ENCODE data around the gene E2F2. TPM values are rescaled to one million over a fixed set of nuclear protein-coding genes. Genes with fewer than 3 reads are reported as not detected.

E2F2 gene
- total and polyA plus RNA-seq, 2 experiments from 2014 or later: 0.78 to 3.4 TPM

GRCh38 chr1:23545851-23546250 is 14.8 kb upstream of the E2F2 start:
- peak overlapping the region; percentile 54; the same call in 1 of the 2 replicates for H2AFZ ChIP-seq
- peaks cover 3% of the 10 kb centered on the region; the same call in 1 of the 2 replicates for H3F3A ChIP-seq (replicated peaks; ENCODE audit: low read depth)
- Mint-ChIP-seq H3K27ac (no peak overlapping the region), H3K27me3 (ENCODE audit: insufficient read depth, low read depth, poor library complexity) (peaks cover 7% of the 10 kb centered on the region), H3K4me3 (no peak overlapping the region), H3K36me3 (ENCODE audit: low read depth) (no peaks in the 10 kb centered on the region), H3K4me1 (peaks cover 14% of the 10 kb centered on the region), H3K9me3 (no peaks in the 10 kb centered on the region)
- H3K4me2 ChIP-seq: no peak overlapping the region
- H3K79me2 ChIP-seq (replicated peaks; ENCODE audit: insufficient read depth): no peaks in the 10 kb centered on the region
- H4K20me1 ChIP-seq (replicated peaks; ENCODE audit: insufficient read depth): no peaks in the 10 kb centered on the region
- no peak overlapping the region for H3K27ac ChIP-seq (ENCODE audit: low read depth)
- H3K27me3 ChIP-seq (ENCODE audit: insufficient read depth): no peaks in the 10 kb centered on the region
- no peak overlapping the region for H3K4me3 ChIP-seq
- DNase-seq (ENCODE audit: low spot score) (no peak), ATAC-seq (no peak)
- no peak for TF ChIP-seq CTCF (conservative IDR thresholded peaks at IDR 0.05; ENCODE audit: low read depth in 2 of 2)
- no peaks in the 10 kb centered on the region for H3K36me3 ChIP-seq (ENCODE audit: insufficient read depth)
- H3K4me1 ChIP-seq (ENCODE audit: insufficient read depth): peaks cover 8% of the 10 kb centered on the region; the same call in 1 of the 2 replicates
- no peaks in the 10 kb centered on the region for H3K9me2 ChIP-seq (ENCODE audit: insufficient read depth)

GRCh38 chr1:23544444-23545389 is 13.7 kb upstream of the E2F2 start:
- Histone ChIP-seq H3K9me2 (ENCODE audit: insufficient read depth) (no peaks in the 10 kb centered on the region), H3F3A (replicated peaks; ENCODE audit: low read depth) (peaks cover 3% of the 10 kb centered on the region; the same call in 1 of the 2 replicates), H3K4me3 (no peak overlapping the region), H2AFZ (peak overlapping the region; percentile 57; the same call in 1 of the 2 replicates), H3K79me2 (replicated peaks; ENCODE audit: insufficient read depth) (no peaks in the 10 kb centered on the region), H3K27me3 (ENCODE audit: insufficient read depth) (no peaks in the 10 kb centered on the region), H3K27ac (ENCODE audit: low read depth) (no peak overlapping the region), H3K4me1 (ENCODE audit: insufficient read depth) (peaks cover 8% of the 10 kb centered on the region; the same call in 1 of the 2 replicates), H3K36me3 (ENCODE audit: insufficient read depth) (no peaks in the 10 kb centered on the region), H4K20me1 (replicated peaks; ENCODE audit: insufficient read depth) (no peaks in the 10 kb centered on the region), H3K4me2 (0 out of 2 replicates have a peak overlapping the region, but pooled peaks have one; percentile 9)
- peaks cover 12% of the 10 kb centered on the region for H3K27me3 Mint-ChIP-seq (ENCODE audit: insufficient read depth, low read depth, poor library complexity)
- no peaks in the 10 kb centered on the region for H3K36me3 Mint-ChIP-seq (ENCODE audit: low read depth)
- no peak overlapping the region for H3K4me3 Mint-ChIP-seq
- DNase-seq (ENCODE audit: low spot score) (peak; percentile 96), ATAC-seq (peak; percentile 80)
- peaks cover 13% of the 10 kb centered on the region for H3K4me1 Mint-ChIP-seq
- no peak overlapping the region for H3K27ac Mint-ChIP-seq
- H3K9me3 Mint-ChIP-seq: no peaks in the 10 kb centered on the region
- peak; percentile 97 to 99 for TF ChIP-seq CTCF (conservative IDR thresholded peaks at IDR 0.05; ENCODE audit: low read depth in 2 of 2)
- TF ChIP-seq, protein P1, sequence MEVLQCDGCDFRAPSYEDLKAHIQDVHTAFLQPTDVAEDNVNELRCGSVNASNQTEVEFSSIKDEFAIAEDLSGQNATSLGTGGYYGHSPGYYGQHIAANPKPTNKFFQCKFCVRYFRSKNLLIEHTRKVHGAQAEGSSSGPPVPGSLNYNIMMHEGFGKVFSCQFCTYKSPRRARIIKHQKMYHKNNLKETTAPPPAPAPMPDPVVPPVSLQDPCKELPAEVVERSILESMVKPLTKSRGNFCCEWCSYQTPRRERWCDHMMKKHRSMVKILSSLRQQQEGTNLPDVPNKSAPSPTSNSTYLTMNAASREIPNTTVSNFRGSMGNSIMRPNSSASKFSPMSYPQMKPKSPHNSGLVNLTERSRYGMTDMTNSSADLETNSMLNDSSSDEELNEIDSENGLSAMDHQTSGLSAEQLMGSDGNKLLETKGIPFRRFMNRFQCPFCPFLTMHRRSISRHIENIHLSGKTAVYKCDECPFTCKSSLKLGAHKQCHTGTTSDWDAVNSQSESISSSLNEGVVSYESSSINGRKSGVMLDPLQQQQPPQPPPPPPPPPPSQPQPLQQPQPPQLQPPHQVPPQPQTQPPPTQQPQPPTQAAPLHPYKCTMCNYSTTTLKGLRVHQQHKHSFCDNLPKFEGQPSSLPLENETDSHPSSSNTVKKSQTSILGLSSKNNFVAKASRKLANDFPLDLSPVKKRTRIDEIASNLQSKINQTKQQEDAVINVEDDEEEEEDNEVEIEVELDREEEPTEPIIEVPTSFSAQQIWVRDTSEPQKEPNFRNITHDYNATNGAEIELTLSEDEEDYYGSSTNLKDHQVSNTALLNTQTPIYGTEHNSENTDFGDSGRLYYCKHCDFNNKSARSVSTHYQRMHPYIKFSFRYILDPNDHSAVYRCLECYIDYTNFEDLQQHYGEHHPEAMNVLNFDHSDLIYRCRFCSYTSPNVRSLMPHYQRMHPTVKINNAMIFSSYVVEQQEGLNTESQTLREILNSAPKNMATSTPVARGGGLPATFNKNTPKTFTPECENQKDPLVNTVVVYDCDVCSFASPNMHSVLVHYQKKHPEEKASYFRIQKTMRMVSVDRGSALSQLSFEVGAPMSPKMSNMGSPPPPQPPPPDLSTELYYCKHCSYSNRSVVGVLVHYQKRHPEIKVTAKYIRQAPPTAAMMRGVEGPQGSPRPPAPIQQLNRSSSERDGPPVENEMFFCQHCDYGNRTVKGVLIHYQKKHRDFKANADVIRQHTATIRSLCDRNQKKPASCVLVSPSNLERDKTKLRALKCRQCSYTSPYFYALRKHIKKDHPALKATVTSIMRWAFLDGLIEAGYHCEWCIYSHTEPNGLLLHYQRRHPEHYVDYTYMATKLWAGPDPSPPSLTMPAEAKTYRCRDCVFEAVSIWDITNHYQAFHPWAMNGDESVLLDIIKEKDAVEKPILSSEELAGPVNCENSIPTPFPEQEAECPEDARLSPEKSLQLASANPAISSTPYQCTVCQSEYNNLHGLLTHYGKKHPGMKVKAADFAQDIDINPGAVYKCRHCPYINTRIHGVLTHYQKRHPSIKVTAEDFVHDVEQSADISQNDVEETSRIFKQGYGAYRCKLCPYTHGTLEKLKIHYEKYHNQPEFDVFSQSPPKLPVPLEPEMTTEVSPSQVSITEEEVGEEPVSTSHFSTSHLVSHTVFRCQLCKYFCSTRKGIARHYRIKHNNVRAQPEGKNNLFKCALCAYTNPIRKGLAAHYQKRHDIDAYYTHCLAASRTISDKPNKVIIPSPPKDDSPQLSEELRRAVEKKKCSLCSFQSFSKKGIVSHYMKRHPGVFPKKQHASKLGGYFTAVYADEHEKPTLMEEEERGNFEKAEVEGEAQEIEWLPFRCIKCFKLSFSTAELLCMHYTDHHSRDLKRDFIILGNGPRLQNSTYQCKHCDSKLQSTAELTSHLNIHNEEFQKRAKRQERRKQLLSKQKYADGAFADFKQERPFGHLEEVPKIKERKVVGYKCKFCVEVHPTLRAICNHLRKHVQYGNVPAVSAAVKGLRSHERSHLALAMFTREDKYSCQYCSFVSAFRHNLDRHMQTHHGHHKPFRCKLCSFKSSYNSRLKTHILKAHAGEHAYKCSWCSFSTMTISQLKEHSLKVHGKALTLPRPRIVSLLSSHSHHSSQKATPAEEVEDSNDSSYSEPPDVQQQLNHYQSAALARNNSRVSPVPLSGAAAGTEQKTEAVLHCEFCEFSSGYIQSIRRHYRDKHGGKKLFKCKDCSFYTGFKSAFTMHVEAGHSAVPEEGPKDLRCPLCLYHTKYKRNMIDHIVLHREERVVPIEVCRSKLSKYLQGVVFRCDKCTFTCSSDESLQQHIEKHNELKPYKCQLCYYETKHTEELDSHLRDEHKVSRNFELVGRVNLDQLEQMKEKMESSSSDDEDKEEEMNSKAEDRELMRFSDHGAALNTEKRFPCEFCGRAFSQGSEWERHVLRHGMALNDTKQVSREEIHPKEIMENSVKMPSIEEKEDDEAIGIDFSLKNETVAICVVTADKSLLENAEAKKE (CRISPR knock-in tag; IDR thresholded peaks at IDR 0.05): no peak

Measured in GM23338 (cell line).